HepG2 (cell line): ENCODE data around the gene PDCD2L. TPM values are rescaled to one million over a fixed set of nuclear protein-coding genes. Genes with fewer than 3 reads are reported as not detected.

Experiments used
- BCLAF1 ChIP-seq: fragments of 450-650 bp; IDR thresholded peaks from 2 replicates; pipeline ENCODE4 v1.6.1; 2017; ENCODE audit warnings: mild to moderate bottlenecking
- CTCF ChIP-seq: sonication (generic); formaldehyde crosslinking; IDR thresholded peaks from 2 replicates; pipeline ENCODE4 v1.5.0; 2020; ENCODE audit warnings: mild to moderate bottlenecking, missing genetic modification reagents, moderate library complexity
- JDP2 ChIP-seq: sonication (generic); formaldehyde crosslinking; IDR thresholded peaks from 2 replicates; pipeline ENCODE4 v1.8.1; 2022; ENCODE audit warnings: missing genetic modification reagents, borderline replicate concordance
- KMT2A ChIP-seq: sonication (generic); formaldehyde crosslinking; IDR thresholded peaks from 2 replicates; pipeline ENCODE4 v1.4.0; 2020; ENCODE audit warnings: missing genetic modification reagents
- LRRFIP1 ChIP-seq: sonication (generic); formaldehyde crosslinking; conservative IDR thresholded peaks from 2 replicates; pipeline ENCODE4 v1.4.0; 2020; ENCODE audit warnings: missing genetic modification reagents
- NFE2L2 ChIP-seq: fragments of 150-350 bp; IDR thresholded peaks from 2 replicates; pipeline ENCODE4 v1.6.1; 2014; ENCODE audit warnings: low read length
- NFYC ChIP-seq: IDR thresholded peaks from 2 replicates; pipeline ENCODE4 v1.6.1; 2016; ENCODE audit warnings: missing genetic modification reagents, missing compliant biosample characterization
- TFAP4 ChIP-seq: sonication (generic); IDR thresholded peaks from 2 replicates; pipeline ENCODE4 v1.6.1; 2016; ENCODE audit warnings: low read depth, borderline replicate concordance
- TIGD3 ChIP-seq: sonication (generic); formaldehyde crosslinking; IDR thresholded peaks from 2 replicates; pipeline ENCODE4 v1.5.1; 2020; ENCODE audit warnings: mild to moderate bottlenecking, missing genetic modification reagents, borderline replicate concordance
- U2AF2 ChIP-seq: fragments of 200-400 bp; formaldehyde crosslinking; IDR thresholded peaks from 2 replicates; pipeline ENCODE4 v1.6.1; 2017; ENCODE audit warnings: low read depth, mild to moderate bottlenecking, low read length
- ZBTB25 ChIP-seq: IDR thresholded peaks from 2 replicates; pipeline ENCODE4 v1.6.1; 2018; ENCODE audit warnings: missing genetic modification reagents
- ZNF136 ChIP-seq: sonication (generic); formaldehyde crosslinking; IDR thresholded peaks from 2 replicates; pipeline ENCODE4 v1.8.1; 2022; ENCODE audit warnings: low read depth, mild to moderate bottlenecking, moderate library complexity, missing genetic modification reagents
- ZNF253 ChIP-seq: sonication (generic); formaldehyde crosslinking; IDR thresholded peaks from 2 replicates; pipeline ENCODE4 v1.8.0; 2022; ENCODE audit warnings: mild to moderate bottlenecking, missing genetic modification reagents, borderline replicate concordance
- ZNF557 ChIP-seq: sonication (generic); formaldehyde crosslinking; IDR thresholded peaks from 2 replicates; pipeline ENCODE4 v1.4.0; 2020; ENCODE audit warnings: missing genetic modification reagents
- ZNF567 ChIP-seq: sonication (generic); formaldehyde crosslinking; IDR thresholded peaks from 2 replicates; pipeline ENCODE4 v1.8.1; 2023; ENCODE audit warnings: mild to moderate bottlenecking, missing genetic modification reagents, borderline replicate concordance
- ZNF740 ChIP-seq: sonication (generic); formaldehyde crosslinking; IDR thresholded peaks from 2 replicates; pipeline ENCODE4 v1.4.0; 2020; ENCODE audit warnings: missing genetic modification reagents
- ZNF773 ChIP-seq: sonication (generic); formaldehyde crosslinking; IDR thresholded peaks from 2 replicates; pipeline ENCODE4 v1.4.0; 2020; ENCODE audit warnings: missing genetic modification reagents, borderline replicate concordance
- polyA plus RNA-seq, 8 experiments: library from polyadenylated mRNA; depleted of rRNA in 3 of 8; stranded (reverse) in 7 of 8; unstranded in 1 of 8; fragments of >200 nt; fragmentation: Illumina TruSeq in 4 of 8; extraction: Trizol in 4 of 8; gene quantifications; 2 replicates each; pipeline versions ENCODE4 v1.2.1 to v1.2.3, GENCODE V29; 2011 to 2016; ENCODE audit warnings: low read depth in 4 of 8, missing spikeins in 1 of 8, mixed read lengths in 1 of 8; ENCODE audit not compliant: insufficient read depth in 1 of 8
- total RNA-seq, 5 experiments: library from RNA; depleted of rRNA; stranded (reverse); fragments of >200 nt; fragmentation: Illumina TruSeq; extraction: Trizol; gene quantifications; 2 replicates each; pipeline ENCODE4 v1.2.3, GENCODE V29; 2016; ENCODE audit warnings: low read depth in 1 of 5

PDCD2L gene
- total and polyA plus RNA-seq, 2 of the 13 experiments (the other 11 are each of a cell fraction or from before 2014, with no cell fraction given): 29.3 to 35.2 TPM

- no peak; the same call in 1 of the 2 replicates for TF ChIP-seq NFYC (CRISPR knock-in tag)
- no peak for TF ChIP-seq LRRFIP1 (CRISPR knock-in tag)
- TF ChIP-seq ZNF253: no peak
- peak; percentile 98 for TF ChIP-seq TFAP4
- peak; percentile 57; the same call in 1 of the 2 replicates for TF ChIP-seq KMT2A (CRISPR knock-in tag)
- no peak for TF ChIP-seq ZNF136 (CRISPR knock-in tag)
- peak; percentile 98 for TF ChIP-seq ZBTB25 (CRISPR knock-in tag)
- no peak for TF ChIP-seq JDP2 (CRISPR knock-in tag)
- TF ChIP-seq NFE2L2: peak; percentile 99
- TF ChIP-seq U2AF2: no peak
- TF ChIP-seq CTCF (CRISPR knock-in tag): peak; percentile 91
- no peak for TF ChIP-seq TIGD3 (CRISPR knock-in tag)
- TF ChIP-seq ZNF567 (CRISPR knock-in tag): 0 out of 2 replicates have a peak, but pooled peaks have one; percentile 18
- no peak for TF ChIP-seq ZNF740 (CRISPR knock-in tag)
- no peak for TF ChIP-seq ZNF773 (CRISPR knock-in tag)
- TF ChIP-seq BCLAF1: no peak
- TF ChIP-seq ZNF557 (CRISPR knock-in tag): no peak
These were observed 44.9 kb upstream of the PDCD2L start (continued) for GRCh38 chr19:34359140-34359953.
